ENCODE data around the gene TFPT. TPM values are rescaled to one million over a fixed set of nuclear protein-coding genes. Genes with fewer than 3 reads are reported as not detected.

Gene TFPT
- polyA plus RNA-seq, 1 experiment: 18.8 TPM

DNA sequence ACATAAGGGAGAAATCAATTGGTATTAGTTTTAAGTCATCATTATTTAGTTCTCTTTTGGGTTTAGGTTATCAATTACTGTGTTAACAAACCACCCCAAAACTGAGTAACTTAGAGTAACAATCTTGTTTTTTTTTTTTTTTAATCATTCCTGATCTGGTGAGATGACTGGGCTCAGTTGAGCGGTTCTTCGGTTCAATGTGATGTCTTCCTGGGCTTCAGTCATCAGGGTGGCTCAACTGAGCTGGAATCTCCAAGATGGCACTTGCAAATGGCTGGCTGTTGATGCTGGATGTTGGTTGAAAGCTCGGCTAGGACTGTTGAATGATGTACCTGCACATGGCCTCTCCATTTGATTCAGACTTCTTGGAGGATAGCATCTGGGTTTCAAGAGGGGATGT lies 31.0 kb downstream of the TFPT start:
- ChIA-PET CTCF (no interaction called here), POLR2A (no interaction called here)

DNA sequence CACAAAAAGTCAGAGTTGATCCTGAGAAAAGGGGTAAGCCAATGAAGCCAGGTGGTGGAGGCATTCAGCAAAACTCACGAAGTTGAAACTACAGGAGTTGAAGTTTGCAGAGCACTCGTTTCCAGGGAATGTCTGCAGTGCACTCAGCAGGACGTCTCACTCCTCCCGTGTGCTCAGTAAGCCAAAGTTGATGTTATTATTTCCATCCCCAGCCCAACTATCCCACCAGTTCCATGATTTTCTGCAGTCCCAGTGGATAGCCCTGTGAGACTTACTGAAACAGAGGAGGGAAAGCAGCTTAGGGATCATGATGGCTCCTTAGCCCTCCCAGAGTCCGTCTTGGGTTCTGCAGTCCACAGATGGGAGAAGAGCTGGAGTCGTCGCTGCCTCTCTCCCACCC lies 34.4 kb downstream of the TFPT start, which contains the start of gene TARM1:
Gene TARM1, minus strand, starts transcription at position 334 of the 400 bp plus-strand sequence. Its CDS starts 25 bp downstream, at position 309.
- no peaks in the 10 kb centered on the region for H3K27me3 ChIP-seq (ENCODE audit: control insufficient read depth, insufficient read depth, low read length)
- no peak for DNase-seq (ENCODE audit: low read depth)
- TF ChIP-seq, protein P1, sequence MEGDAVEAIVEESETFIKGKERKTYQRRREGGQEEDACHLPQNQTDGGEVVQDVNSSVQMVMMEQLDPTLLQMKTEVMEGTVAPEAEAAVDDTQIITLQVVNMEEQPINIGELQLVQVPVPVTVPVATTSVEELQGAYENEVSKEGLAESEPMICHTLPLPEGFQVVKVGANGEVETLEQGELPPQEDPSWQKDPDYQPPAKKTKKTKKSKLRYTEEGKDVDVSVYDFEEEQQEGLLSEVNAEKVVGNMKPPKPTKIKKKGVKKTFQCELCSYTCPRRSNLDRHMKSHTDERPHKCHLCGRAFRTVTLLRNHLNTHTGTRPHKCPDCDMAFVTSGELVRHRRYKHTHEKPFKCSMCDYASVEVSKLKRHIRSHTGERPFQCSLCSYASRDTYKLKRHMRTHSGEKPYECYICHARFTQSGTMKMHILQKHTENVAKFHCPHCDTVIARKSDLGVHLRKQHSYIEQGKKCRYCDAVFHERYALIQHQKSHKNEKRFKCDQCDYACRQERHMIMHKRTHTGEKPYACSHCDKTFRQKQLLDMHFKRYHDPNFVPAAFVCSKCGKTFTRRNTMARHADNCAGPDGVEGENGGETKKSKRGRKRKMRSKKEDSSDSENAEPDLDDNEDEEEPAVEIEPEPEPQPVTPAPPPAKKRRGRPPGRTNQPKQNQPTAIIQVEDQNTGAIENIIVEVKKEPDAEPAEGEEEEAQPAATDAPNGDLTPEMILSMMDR (IDR thresholded peaks at IDR 0.05; ENCODE audit: insufficient read depth, low read depth, low read length): no peak
- ChIA-PET CTCF (no interaction called here), POLR2A (no interaction called here)
- H3K36me3 ChIP-seq (ENCODE audit: control insufficient read depth, insufficient read depth, low read length): no peaks in the 10 kb centered on the region
- H3K4me3 ChIP-seq (ENCODE audit: low read depth, low read length): no peak within 1 kb of the TSS

More for the DNA sequence above, 31.0 kb downstream of the TFPT start:
- TF ChIP-seq, protein P1 (IDR thresholded peaks at IDR 0.05; ENCODE audit: insufficient read depth, low read depth, low read length): no peak
- Histone ChIP-seq H3K36me3 (ENCODE audit: control insufficient read depth, insufficient read depth, low read length) (no peaks in the 10 kb centered on the region), H3K27me3 (ENCODE audit: control insufficient read depth, insufficient read depth, low read length) (no peaks in the 10 kb centered on the region), H3K4me3 (ENCODE audit: low read depth, low read length) (no peak overlapping the region)
- DNase-seq (ENCODE audit: low read depth): no peak

DNA sequence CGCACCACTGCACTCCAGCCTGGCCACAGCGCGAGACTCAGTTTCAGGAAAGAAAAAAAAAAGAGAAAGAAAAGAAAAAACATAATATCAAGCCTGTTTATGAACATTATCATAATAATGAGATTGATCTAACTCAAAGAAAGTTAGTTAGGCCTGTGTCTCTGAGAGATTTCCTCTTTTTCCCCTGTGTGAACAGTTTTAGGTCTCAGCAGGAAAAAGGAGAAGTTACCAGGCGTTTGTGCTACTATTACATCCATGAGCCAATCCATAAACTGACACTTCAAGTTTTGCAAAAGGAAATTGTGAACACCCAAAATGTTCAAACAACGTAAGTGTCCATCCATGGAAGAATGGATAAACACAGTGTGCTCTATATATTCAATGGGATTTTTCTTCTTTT lies 38.1 kb downstream of the TFPT start:
- Histone ChIP-seq H3K27me3 (ENCODE audit: control insufficient read depth, insufficient read depth, low read length) (no peaks in the 10 kb centered on the region), H3K36me3 (ENCODE audit: control insufficient read depth, insufficient read depth, low read length) (no peaks in the 10 kb centered on the region), H3K4me3 (ENCODE audit: low read depth, low read length) (no peak overlapping the region)
- no peak for DNase-seq (ENCODE audit: low read depth)
- ChIA-PET POLR2A (no interaction called here), CTCF (no interaction called here)
- TF ChIP-seq, protein P1 (IDR thresholded peaks at IDR 0.05; ENCODE audit: insufficient read depth, low read depth, low read length): no peak

DNA sequence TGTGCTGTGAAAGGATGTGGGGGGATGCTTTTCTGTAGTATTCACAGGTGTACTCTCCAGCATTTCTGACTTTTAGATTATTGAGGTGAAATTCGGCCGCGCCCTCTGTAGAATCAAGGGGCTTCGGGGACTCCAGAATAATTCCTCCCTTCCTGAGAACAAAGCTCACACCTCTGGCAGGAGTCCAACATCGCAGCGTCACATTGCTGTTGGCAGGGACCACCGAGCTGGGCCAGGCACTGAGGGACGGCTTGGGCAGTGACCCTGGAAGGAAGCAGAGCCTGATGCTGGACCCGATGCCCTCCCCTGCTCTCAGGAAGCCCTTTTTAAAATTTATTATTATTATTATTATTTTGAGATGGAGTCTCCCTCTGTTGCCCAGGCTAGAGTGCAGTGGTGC lies 40.6 kb downstream of the TFPT start:
- TF ChIP-seq, protein P1 (IDR thresholded peaks at IDR 0.05; ENCODE audit: insufficient read depth, low read depth, low read length): no peak
- H3K36me3 ChIP-seq (ENCODE audit: control insufficient read depth, insufficient read depth, low read length): no peaks in the 10 kb centered on the region
- no peaks in the 10 kb centered on the region for H3K27me3 ChIP-seq (ENCODE audit: control insufficient read depth, insufficient read depth, low read length)
- no peak for DNase-seq (ENCODE audit: low read depth)
- ChIA-PET POLR2A (no interaction called here), CTCF (no interaction called here)
- H3K4me3 ChIP-seq (ENCODE audit: low read depth, low read length): no peak overlapping the region

DNA sequence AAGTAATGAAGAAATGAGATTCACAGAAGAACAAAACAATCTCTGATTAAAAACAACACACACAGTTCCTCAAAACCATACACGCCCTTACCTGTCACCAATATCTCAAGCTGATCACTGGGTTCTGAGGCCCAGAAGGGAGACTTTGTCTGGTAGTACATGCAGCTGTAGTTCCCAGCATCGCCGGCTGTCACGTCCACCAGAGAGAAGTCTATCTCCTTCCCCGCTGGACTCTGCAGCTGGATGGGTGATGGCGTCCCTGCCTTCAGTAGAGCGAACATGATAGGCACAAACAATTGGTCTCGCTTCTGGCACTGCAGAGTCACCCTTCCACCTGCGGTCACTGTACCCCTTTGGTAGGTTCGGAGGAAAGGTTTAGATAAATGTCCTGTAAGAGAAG lies 41.6 kb downstream of the TFPT start:
- H3K4me3 ChIP-seq (ENCODE audit: low read depth, low read length): no peak overlapping the region
- POLR2A ChIA-PET: interaction anchor here (0.5 kb wide), 1 partner anchor 17 kb away, joined by 4 read pairs; no protein-coding TSS in a partner anchor
- H3K27me3 ChIP-seq (ENCODE audit: control insufficient read depth, insufficient read depth, low read length): no peaks in the 10 kb centered on the region
- TF ChIP-seq, protein P1 (IDR thresholded peaks at IDR 0.05; ENCODE audit: insufficient read depth, low read depth, low read length): no peak
- DNase-seq (ENCODE audit: low read depth): no peak
- no peaks in the 10 kb centered on the region for H3K36me3 ChIP-seq (ENCODE audit: control insufficient read depth, insufficient read depth, low read length)
- CTCF ChIA-PET: no interaction called here
